GM06990 (cell line): ENCODE data around the gene ATXN7L1.

ENCODE experiments used
- DNase-seq: peaks from one replicate; pipeline ENCODE4 v3.0.0-alpha.2; 2011; ENCODE audit not compliant: insufficient read length; ENCODE audit errors: extremely low read depth
- H3K27me3 ChIP-seq: replicated peaks from 2 replicates; pipeline ENCODE4 v1.6.0; 2011; ENCODE audit warnings: low read length; ENCODE audit not compliant: control insufficient read depth, insufficient read depth
- H3K36me3 ChIP-seq: 2 replicates; pipeline ENCODE4 v1.5.1; 2011; ENCODE audit warnings: low read length; ENCODE audit not compliant: control insufficient read depth, insufficient read depth
- H3K4me3 ChIP-seq: replicated peaks from 2 replicates; pipeline ENCODE4 v1.5.1; 2011; ENCODE audit warnings: low read depth, mild to moderate bottlenecking, control low read depth, low read length
- TF ChIP-seq, protein P1 (sequence below): IDR thresholded peaks from 2 replicates; pipeline ENCODE4 v1.5.1; 2011; ENCODE audit warnings: low read length, control low read depth, mild to moderate bottlenecking, inconsistent platforms; ENCODE audit not compliant: insufficient read depth, poor library complexity, severe bottlenecking

Gene ATXN7L1

DNA sequence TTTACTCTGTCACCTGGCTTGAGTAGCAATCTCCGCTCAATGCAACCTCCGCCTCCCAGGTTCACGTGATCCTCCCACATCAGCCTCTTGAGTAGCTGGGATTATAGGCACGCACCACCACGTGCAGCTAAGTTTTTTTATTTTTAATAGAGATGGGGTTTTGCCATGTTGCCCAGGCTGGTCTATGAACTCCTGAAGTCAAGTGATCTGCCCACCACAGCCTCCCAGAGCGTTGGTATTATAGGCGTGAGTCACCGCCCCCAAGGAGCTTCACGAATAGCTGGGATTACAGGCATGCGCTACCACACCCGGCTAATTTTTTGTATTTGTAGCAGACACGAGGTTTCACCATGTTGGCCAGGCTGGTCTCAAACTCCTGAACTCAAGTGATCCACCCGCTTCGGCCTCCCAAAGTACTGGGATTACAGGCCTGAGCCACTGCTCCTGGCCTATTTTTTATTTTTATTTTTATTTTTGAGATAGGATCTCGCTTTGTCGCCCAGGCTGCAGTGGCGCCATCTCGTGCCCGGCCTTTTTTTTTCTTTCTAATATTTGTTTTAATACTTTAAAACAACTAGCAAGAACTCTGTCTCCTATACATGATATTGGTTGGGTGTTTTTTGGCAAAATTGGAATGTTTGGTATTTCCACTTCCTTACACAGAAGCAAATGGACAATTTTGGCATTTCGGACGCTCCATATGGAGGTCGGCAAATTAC lies 296.2 kb downstream of the ATXN7L1 start:
- TF ChIP-seq, protein P1, sequence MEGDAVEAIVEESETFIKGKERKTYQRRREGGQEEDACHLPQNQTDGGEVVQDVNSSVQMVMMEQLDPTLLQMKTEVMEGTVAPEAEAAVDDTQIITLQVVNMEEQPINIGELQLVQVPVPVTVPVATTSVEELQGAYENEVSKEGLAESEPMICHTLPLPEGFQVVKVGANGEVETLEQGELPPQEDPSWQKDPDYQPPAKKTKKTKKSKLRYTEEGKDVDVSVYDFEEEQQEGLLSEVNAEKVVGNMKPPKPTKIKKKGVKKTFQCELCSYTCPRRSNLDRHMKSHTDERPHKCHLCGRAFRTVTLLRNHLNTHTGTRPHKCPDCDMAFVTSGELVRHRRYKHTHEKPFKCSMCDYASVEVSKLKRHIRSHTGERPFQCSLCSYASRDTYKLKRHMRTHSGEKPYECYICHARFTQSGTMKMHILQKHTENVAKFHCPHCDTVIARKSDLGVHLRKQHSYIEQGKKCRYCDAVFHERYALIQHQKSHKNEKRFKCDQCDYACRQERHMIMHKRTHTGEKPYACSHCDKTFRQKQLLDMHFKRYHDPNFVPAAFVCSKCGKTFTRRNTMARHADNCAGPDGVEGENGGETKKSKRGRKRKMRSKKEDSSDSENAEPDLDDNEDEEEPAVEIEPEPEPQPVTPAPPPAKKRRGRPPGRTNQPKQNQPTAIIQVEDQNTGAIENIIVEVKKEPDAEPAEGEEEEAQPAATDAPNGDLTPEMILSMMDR = no peak
- no peak for DNase-seq
- no peak overlapping the region for H3K4me3 ChIP-seq
- no peaks in the 10 kb centered on the region for H3K27me3 ChIP-seq
- no peaks in the 10 kb centered on the region for H3K36me3 ChIP-seq

DNA sequence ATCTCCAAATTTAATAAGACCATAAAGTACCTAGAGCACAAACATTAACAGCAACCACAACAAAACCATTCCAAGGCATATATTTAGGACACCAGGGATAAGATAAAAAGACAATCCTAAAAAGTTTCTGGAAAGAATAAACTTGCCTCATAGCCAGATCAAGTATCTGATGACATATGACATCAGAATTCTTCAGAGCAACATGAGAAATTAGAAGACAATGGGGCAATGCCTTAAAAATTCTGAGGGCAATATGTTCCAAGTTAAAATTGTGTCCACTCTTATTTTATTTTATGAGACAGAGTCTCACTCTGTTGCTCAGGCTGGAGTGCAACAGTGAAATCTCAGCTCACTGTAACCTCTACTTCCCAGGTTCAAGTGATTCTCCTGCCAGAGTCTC lies 297.9 kb downstream of the ATXN7L1 start:
- DNase-seq = no peak
- H3K4me3 ChIP-seq = no peak overlapping the region

GRCh38 chr7:105577251-105577650 lies 299.1 kb downstream of the ATXN7L1 start:
- Histone ChIP-seq H3K4me3 (no peak overlapping the region), H3K36me3 (no peaks in the 10 kb centered on the region), H3K27me3 (no peaks in the 10 kb centered on the region)
- DNase-seq = no peak
- TF ChIP-seq, protein P1 = no peak

More for the DNA sequence above, 297.9 kb downstream of the ATXN7L1 start:
- H3K36me3 ChIP-seq = no peaks in the 10 kb centered on the region
- H3K27me3 ChIP-seq = no peaks in the 10 kb centered on the region
- TF ChIP-seq, protein P1 = no peak

- H3K36me3 ChIP-seq = peaks cover 1% of the 10 kb centered on the region; the same call in 1 of the 2 replicates
- TF ChIP-seq, protein P1 = no peak
- DNase-seq = no peak
These were observed 304.5 kb downstream of the ATXN7L1 start for GRCh38 chr7:105571891-105572290.

GRCh38 chr7:105567821-105568220 lies 308.6 kb downstream of the ATXN7L1 start:
- no peak for DNase-seq
- Histone ChIP-seq H3K27me3 (no peaks in the 10 kb centered on the region), H3K36me3 (peaks cover 3% of the 10 kb centered on the region), H3K4me3 (no peak overlapping the region)
- TF ChIP-seq, protein P1 = no peak

More at GRCh38 chr7:105571891-105572290, 304.5 kb downstream of the ATXN7L1 start:
- Histone ChIP-seq H3K4me3 (no peak overlapping the region), H3K27me3 (no peaks in the 10 kb centered on the region)
